ENCODE results near the gene RIC8A. TPM values are rescaled to one million over a fixed set of nuclear protein-coding genes. Genes with fewer than 3 reads are reported as not detected.
A peak's percentile ranks its signal among the peaks of the same experiment; 100 is the strongest.

RIC8A gene
- total and polyA plus RNA-seq, 2 donors from 2014 or later: 52.3 to 92.1 TPM

- Histone ChIP-seq H3K9ac (ENCODE audit: low read length in 3 of 3) (no peak overlapping the region), H3K9me3 (ENCODE audit: control insufficient read depth in 2 of 3, insufficient read depth in 1 of 3, low read length in 3 of 3) (no peaks in the 10 kb centered on the region), H3K27me3 (ENCODE audit: control insufficient read depth, insufficient read depth, low read length) (no peaks in the 10 kb centered on the region), H3K36me3 (ENCODE audit: control insufficient read depth in 2 of 3, insufficient read depth in 3 of 3, low read length in 3 of 3) (peaks cover 2 to 52% (median 42%) of the 10 kb centered on the region in 3 donors), H3K4me3 (ENCODE audit: low read length in 3 of 3) (no peak overlapping the region), H3K27ac (ENCODE audit: low read depth in 2 of 2, low read length in 2 of 2) (no peak overlapping the region), H3K4me1 (ENCODE audit: control insufficient read depth in 2 of 3, insufficient read depth in 2 of 3, low read depth in 1 of 3, low read length in 3 of 3) (peaks cover 0 to 23% (median 6%) of the 10 kb centered on the region in 3 donors)
- intact Hi-C loops (cut with DNase I): no loop called here
- FAIRE-seq (no peak), DNase-seq (peak in 1 of 5 donors; percentile 53)
- no peak for TF ChIP-seq CTCF (IDR thresholded peaks at IDR 0.05; ENCODE audit: borderline replicate concordance, extremely low read depth, insufficient read depth)
These were observed 4.9 kb downstream of the RIC8A start for GRCh38 chr11:212150-213100.

- DNase-seq (peak in 1 of 5 donors; percentile 31), FAIRE-seq (no peak)
- Histone ChIP-seq H3K4me3 (ENCODE audit: low read length in 3 of 3) (no peak overlapping the region), H3K9me3 (ENCODE audit: control insufficient read depth in 2 of 3, insufficient read depth in 1 of 3, low read length in 3 of 3) (no peaks in the 10 kb centered on the region), H3K9ac (ENCODE audit: low read length in 3 of 3) (no peak overlapping the region), H3K27ac (ENCODE audit: low read depth in 2 of 2, low read length in 2 of 2) (no peak overlapping the region), H3K36me3 (ENCODE audit: control insufficient read depth in 2 of 3, insufficient read depth in 3 of 3, low read length in 3 of 3) (peaks cover 2 to 53% (median 42%) of the 10 kb centered on the region in 3 donors), H3K4me1 (ENCODE audit: control insufficient read depth in 2 of 3, insufficient read depth in 2 of 3, low read depth in 1 of 3, low read length in 3 of 3) (peaks cover 0 to 23% (median 6%) of the 10 kb centered on the region in 3 donors), H3K27me3 (ENCODE audit: control insufficient read depth, insufficient read depth, low read length) (no peaks in the 10 kb centered on the region)
- intact Hi-C loops (cut with DNase I): no loop called here
- TF ChIP-seq CTCF (IDR thresholded peaks at IDR 0.05; ENCODE audit: borderline replicate concordance, extremely low read depth, insufficient read depth): no peak
These were observed 5.6 kb downstream of the RIC8A start for GRCh38 chr11:213111-213510.

DNA sequence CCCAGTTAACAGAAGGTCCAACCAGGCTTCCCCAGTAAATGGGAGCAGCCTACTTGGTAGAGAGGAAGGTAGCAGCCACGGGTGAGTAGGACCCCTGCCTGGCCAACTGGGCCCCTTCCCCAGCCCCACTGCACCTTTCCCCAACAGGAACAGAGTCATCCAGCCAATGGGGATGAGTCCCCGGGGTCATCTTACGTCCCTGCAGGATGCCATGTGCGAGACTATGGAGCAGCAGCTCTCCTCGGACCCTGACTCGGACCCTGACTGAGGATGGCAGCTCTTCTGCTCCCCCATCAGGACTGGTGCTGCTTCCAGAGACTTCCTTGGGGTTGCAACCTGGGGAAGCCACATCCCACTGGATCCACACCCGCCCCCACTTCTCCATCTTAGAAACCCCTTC is 6.6 kb downstream of the RIC8A start:
- peak in 1 of 5 donors; percentile 36 for DNase-seq
- H3K4me3 ChIP-seq (ENCODE audit: low read length in 3 of 3): no peak overlapping the region
- no peak for FAIRE-seq
- no peak for TF ChIP-seq CTCF (IDR thresholded peaks at IDR 0.05; ENCODE audit: borderline replicate concordance, extremely low read depth, insufficient read depth)
- intact Hi-C loops (cut with DNase I): no loop called here
- peaks cover 0 to 22% (median 6%) of the 10 kb centered on the region in 3 donors for H3K4me1 ChIP-seq (ENCODE audit: control insufficient read depth in 2 of 3, insufficient read depth in 2 of 3, low read depth in 1 of 3, low read length in 3 of 3)
- no peak overlapping the region for H3K9ac ChIP-seq (ENCODE audit: low read length in 3 of 3)
- H3K36me3 ChIP-seq (ENCODE audit: control insufficient read depth in 2 of 3, insufficient read depth in 3 of 3, low read length in 3 of 3): peaks cover 2 to 57% (median 46%) of the 10 kb centered on the region in 3 donors
- no peaks in the 10 kb centered on the region for H3K9me3 ChIP-seq (ENCODE audit: control insufficient read depth in 2 of 3, insufficient read depth in 1 of 3, low read length in 3 of 3)
- H3K27me3 ChIP-seq (ENCODE audit: control insufficient read depth, insufficient read depth, low read length): no peaks in the 10 kb centered on the region
- H3K27ac ChIP-seq (ENCODE audit: low read depth in 2 of 2, low read length in 2 of 2): no peak overlapping the region

All from kidney (tissue), 14 donors.